NCI-H345 treated with DMSO at 0.1 percent for 48 hours (cell line): Measurements from ENCODE around the gene MPV17L2.

Experiments used
- DNase-seq: peaks from one replicate; lab custom pipeline; 2025; ENCODE audit not compliant: unreplicated experiment; lab: John Stamatoyannopoulos, UW

MPV17L2 gene

DNA sequence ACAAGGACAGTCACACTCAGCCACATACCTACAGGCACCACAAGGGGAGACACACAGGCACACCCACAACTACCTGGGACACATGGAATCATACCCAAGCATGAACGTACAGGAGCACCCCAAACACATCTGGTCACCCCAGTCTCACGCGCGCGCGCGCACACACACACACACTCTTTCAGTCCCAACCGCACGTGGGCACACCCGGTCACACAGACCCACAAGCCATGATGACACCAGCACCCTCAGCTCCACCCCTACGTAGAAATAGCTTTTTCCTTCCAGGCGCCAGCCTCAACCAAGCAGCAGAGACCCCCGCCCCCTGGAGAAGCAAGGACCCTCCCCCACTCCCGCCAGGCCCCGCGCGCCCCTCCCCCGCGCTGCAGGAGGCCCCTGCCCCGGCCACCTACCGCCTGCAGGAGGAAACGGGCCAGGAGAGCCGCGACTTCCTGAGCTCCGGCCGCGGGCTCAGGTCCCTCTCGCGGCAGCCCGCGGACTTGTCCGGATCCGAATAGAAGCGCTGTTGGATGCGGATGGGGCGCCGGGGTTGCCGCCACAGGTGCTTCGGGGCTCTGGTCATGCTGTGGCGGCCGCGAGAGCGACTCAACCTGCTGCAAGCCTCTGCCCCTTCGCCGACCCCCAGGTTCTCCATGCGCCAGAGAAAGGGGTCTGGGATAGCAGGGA lies 39.7 kb downstream of the MPV17L2 start:
- DNase-seq = no peak

GRCh38 chr19:18233224-18233825 lies 40.3 kb downstream of the MPV17L2 start:
- DNase-seq = no peak

DNA sequence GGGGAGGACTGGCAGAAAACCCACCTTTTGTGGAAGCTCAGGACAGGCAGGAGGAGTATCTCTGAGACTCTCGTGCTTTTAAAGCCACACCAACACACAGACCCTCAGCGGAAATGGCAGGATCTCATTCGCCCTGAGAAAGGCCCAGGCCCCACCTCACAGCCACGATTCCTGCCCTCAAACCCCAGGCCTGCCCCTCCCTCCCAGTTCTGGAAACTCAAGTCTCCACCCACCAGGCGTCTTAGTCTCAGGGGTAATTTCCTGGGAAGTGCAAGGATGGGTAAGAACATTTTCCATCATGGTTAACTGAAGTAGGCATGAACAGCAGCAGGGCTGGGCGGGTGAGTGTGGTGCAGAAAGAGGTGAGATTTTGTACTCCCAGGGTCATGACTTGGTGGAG lies 41.2 kb downstream of the MPV17L2 start:
- DNase-seq = no peak

GRCh38 chr19:18239303-18239702 lies 46.3 kb downstream of the MPV17L2 start:
- DNase-seq = no peak

DNA sequence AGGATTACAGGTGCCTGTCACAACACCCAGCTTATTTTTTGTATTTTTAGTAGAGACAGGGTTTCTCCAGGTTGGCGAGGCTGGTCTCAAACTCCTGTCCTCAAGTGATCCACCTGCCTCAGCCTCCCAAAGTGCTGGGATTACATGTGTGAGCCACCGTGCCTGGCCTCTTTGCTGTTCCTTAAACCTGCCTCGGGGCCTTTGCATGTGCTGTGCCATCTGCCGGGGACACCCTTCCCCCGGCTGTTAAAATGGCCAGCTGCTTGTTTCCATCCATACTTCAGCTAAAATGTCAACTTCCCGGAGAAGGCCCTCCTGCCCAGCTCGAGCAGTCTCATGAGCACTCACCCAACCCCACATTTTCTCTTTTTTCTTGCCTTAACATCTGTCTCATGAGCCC lies 52.3 kb downstream of the MPV17L2 start:
- DNase-seq = no peak
